GM19099 (cell line): ENCODE results near the gene ASIC2.

Source experiments
- POLR2A ChIP-seq: IDR thresholded peaks from 3 replicates; pipeline ENCODE4 v1.6.1; 2011; ENCODE audit warnings: low read depth; ENCODE audit not compliant: insufficient read length; ENCODE audit errors: extremely low read depth

Gene ASIC2

DNA sequence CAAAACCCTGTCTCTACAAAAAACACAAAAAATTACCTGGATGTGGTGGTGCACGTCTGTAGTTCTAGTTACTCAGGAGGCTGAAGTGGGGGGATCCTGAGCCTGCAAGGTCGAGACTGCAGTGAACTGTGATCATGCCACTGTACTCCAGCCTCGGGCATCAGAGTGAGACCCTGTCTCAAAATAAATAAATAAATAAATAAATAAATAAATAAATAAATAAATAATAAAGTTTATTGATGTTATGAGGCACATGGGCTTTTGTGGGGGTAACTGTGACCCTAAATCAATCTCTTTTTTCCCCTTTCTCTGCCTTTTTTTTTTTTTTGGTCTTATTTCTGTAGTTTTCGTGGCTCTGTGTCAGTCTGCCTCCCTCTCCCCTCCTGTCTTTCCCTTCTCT lies 4.5 kb upstream of the ASIC2 start:
- TF ChIP-seq POLR2A, result no peak

- TF ChIP-seq POLR2A, result no peak
These were observed 1.9 kb upstream of the ASIC2 start for GRCh38 chr17:33294994-33295393.

DNA sequence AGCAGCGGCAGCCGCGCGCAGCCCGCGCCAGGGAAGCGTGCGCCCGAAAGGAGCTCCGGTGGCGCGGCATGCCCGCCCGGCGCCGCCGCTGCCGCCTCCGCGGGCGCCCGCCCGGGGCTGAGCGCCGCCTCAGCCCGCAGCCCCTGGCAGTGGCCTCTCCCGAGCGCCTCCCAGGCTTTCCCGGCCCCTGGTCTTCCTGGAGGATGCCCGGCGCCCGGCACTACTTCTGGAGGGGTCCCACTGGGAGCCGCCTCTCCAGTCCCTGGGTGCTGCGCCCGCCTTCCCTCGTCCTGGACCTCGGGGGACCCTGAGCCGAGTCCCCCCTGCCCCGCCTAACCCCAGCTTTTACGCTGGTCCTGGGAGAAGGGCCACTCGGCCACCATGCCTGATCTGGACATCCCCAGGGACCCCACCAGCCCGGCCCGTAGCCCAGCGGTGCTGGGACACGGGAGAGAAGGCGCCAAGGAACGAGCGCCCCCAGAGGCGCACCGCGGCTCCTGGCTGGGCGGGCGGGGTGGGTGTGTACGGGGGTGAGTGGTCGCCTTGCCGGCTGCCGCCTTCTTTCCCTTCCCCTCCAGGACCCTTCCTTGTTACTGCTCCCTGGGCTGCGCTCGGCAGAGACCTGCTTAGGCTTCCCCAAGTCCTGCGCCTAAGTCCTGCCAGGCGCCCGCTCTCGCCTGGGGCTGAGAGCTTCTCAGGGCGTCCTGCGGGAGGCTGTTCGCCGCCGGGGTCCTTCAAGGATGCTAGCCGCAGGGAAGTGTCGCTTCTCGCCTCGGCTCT lies 704 bp downstream of the ASIC2 start:
- no peak for TF ChIP-seq POLR2A

- TF ChIP-seq POLR2A, result no peak
These were observed 1.6 kb downstream of the ASIC2 start for GRCh38 chr17:33291248-33292200.

GRCh38 chr17:33290253-33290652 lies 2.8 kb downstream of the ASIC2 start:
- no peak for TF ChIP-seq POLR2A

DNA sequence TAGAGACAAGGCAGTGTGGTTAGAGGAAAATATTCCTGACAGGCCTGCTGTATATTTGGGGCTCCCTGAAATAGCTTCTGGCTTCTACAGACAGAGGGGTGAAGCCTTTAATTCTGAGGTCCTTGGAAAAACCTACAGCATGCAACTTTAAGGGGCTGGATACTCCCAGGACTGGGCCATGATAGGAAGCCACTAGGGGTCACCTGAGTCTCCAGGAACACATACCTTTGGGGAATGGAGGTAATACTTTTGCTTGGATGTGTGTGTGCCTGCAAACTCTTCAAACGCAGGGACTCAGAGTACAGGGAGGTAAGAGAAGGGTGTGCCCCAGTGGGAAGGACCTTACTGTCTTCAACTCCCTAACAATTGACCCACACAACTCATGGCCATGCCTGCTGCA lies 4.1 kb downstream of the ASIC2 start:
- TF ChIP-seq POLR2A, result no peak

DNA sequence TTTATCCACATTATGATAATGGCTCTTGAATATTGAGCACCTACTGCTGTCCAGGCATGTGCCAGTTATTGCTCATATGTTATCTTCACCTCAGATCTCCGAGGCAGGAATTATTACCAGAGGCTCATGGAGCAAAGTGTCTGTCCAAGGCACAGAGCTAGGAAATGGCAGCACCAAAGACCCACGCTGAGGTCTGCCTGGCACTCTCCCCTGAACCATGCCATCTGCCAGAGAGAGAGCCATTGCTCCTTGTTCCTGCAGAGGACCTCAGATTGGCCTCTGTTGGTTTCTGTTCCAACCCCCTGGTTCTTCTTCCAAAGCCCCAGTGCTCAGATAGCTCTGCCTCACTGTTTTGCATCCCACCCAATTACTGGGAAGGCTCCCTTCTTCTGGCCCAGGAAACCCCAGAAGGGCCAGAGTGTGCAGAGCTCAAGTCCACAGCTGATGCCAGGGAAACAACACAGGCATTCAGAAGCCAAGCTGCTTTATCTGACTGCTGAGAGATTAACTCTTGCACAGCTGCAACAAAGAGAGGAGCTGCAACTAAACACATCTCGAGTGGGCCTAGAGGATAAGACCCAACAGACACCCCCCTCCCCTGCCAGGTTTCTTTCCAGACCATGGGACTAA lies 5.9 kb downstream of the ASIC2 start:
- no peak for TF ChIP-seq POLR2A

DNA sequence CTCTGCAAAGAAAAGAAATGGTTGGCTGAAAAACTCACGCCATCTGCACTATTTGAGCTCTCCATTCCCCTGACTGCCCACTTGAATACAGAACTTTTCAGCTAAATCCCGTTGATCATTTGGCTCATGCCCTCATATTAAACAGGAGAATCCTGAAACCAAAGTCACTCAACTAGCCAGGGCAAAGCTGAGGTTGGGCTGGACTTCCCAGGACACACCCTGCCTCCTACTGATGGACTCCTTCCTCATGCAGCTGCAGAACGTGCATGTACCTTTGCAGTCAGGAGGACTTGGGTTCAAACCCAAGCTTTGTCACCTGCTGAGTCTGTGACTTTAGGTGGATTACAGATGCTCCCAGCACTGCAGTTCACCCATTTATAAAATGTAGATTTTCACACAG lies 7.7 kb downstream of the ASIC2 start:
- no peak for TF ChIP-seq POLR2A

DNA sequence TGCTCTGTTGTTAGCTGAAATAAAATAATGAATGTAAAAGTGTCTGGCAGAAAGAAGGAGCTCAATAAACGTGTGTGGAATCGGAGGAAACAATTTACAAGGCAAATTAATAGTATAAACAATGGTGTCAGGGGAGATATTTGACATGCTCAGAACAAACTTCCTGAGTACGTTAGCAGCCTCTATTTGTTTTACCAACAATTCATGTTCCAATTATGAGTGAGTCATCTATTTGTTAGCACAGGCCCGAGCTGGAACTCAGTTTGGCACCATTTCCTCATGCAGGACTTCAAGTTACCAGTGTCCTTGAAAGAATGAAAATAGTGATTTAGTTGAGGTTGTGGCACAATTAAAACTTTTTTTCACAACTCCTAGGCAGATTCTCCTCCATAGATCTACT lies 9.1 kb downstream of the ASIC2 start:
- TF ChIP-seq POLR2A, result no peak

- TF ChIP-seq POLR2A, result no peak
These were observed 12.7 kb downstream of the ASIC2 start for GRCh38 chr17:33280162-33280943.

GRCh38 chr17:33277436-33278100 lies 15.5 kb downstream of the ASIC2 start:
- TF ChIP-seq POLR2A, result no peak

- no peak for TF ChIP-seq POLR2A
These were observed 19.2 kb downstream of the ASIC2 start for GRCh38 chr17:33273743-33274410.

DNA sequence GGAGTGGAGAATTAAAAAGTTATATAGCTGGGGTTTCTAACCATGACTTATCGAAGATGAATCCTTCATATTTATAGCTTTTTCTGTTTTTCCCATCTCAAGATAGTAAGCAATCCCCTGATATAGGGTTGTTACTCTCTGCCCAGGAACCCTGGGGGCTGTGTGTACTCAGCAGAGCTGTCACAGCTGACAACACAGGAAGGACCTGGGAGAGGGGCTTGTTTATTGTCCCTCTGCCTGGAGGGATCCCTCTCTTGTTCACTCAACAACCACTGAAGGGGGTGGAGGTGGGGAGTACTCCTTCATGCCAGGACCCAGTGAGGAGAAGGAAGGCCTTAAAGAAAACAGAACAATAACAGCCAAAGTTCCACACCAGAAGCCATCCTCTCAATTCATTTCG lies 19.8 kb downstream of the ASIC2 start:
- TF ChIP-seq POLR2A, result no peak

DNA sequence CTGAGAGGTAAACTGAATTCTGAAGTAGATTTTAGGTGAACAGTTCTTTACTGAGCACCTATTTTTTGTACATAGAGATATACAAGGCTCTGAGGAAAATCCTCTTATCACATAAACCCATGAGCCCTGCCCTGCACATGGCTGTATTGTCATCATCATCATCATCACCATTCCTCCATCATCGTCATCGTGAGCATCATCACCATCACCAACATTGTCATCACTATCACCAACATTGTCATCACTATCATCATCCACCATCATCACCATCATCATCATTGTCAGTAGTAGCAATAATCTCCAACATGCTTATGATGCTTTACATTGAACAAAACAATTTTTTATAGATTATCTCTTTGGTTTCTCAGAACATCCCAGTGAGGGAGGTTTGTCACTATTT lies 20.7 kb downstream of the ASIC2 start:
- no peak for TF ChIP-seq POLR2A
